K562 (cell line): ENCODE data around the gene MGAT1. TPM values are rescaled to one million over a fixed set of nuclear protein-coding genes. Genes with fewer than 3 reads are reported as not detected.

Experiments
- ELF4 ChIP-seq: fragments of 450-650 bp; formaldehyde crosslinking; IDR thresholded peaks from 2 replicates; pipeline ENCODE4 v1.4.0; 2022; ENCODE audit warnings: missing genetic modification characterization
- FOXK1 ChIP-seq: sonication (generic); formaldehyde crosslinking; IDR thresholded peaks from 2 replicates; pipeline ENCODE4 v1.8.0; 2022; ENCODE audit warnings: missing genetic modification reagents, mild to moderate bottlenecking, borderline replicate concordance
- ZNF134 ChIP-seq: fragments of 250-450 bp; sonication (Bioruptor Pico); conservative IDR thresholded peaks from 2 replicates; pipeline ENCODE4 v1.4.0; 2020
- polyA plus RNA-seq, 8 experiments: library from polyadenylated mRNA; depleted of rRNA in 4 of 8; stranded (reverse) in 5 of 8; unstranded in 3 of 8; fragments of >200 nt; fragmentation: Nextera tagmentation in 2 of 8; fragmentation: Illumina TruSeq in 1 of 8; extraction: Ambion mirVana in 2 of 8; extraction: Trizol in 1 of 8; gene quantifications; 2 replicates each; pipeline versions ENCODE4 v1.2.1 to v1.2.3, GENCODE V29; 2011 to 2014; ENCODE audit warnings: inconsistent platforms in 1 of 8, missing spikeins in 1 of 8
- total RNA-seq, 7 experiments: library from RNA; depleted of rRNA in 6 of 7; stranded (reverse); fragments of >200 nt in 6 of 7; fragmentation: Illumina TruSeq in 2 of 7; extraction: Trizol in 2 of 7; gene quantifications; 2 replicates each; pipeline versions ENCODE4 v1.2.1 to v1.2.3, GENCODE V29; 2011 to 2021; ENCODE audit warnings: low replicate concordance in 1 of 7
- TF ChIP-seq, protein P1 (sequence below), 2 experiments: fragments of 150-350 bp in 1 of 2; IDR thresholded peaks; 2 replicates each; pipeline ENCODE4 v1.6.1; 2012 to 2016; ENCODE audit warnings: low read depth in 2 of 2, low read length in 2 of 2, mild to moderate bottlenecking in 1 of 2, moderate library complexity in 1 of 2
- TF ChIP-seq, protein P2 (sequence below): fragments of 200-800 bp; sonication (Bioruptor generic); IDR thresholded peaks from 2 replicates; pipeline ENCODE4 v1.6.1; 2016; ENCODE audit warnings: missing genetic modification characterization, missing compliant biosample characterization
- TF ChIP-seq, protein P3 (sequence below), 2 experiments: fragments of 250-450 bp in 1 of 2; fragments of 450-650 bp in 1 of 2; sonication (Bioruptor Pico) in 1 of 2; IDR thresholded peaks; 2 replicates each; pipeline versions ENCODE4 v1.6.1 to v1.8.0; 2016 to 2021; ENCODE audit warnings: mild to moderate bottlenecking in 2 of 2, moderate library complexity in 2 of 2, missing compliant biosample characterization in 1 of 2, missing genetic modification characterization in 1 of 2
- TF ChIP-seq, protein P4 (sequence below): fragments of 450-650 bp; IDR thresholded peaks from 2 replicates; pipeline ENCODE4 v1.6.1; 2016; ENCODE audit warnings: mild to moderate bottlenecking

Gene MGAT1
- total and polyA plus RNA-seq, 9 of the 15 experiments (the other 6 are each of a cell fraction or from before 2014, with no cell fraction given) = 3.9 to 82.7 (median 44.5) TPM

DNA sequence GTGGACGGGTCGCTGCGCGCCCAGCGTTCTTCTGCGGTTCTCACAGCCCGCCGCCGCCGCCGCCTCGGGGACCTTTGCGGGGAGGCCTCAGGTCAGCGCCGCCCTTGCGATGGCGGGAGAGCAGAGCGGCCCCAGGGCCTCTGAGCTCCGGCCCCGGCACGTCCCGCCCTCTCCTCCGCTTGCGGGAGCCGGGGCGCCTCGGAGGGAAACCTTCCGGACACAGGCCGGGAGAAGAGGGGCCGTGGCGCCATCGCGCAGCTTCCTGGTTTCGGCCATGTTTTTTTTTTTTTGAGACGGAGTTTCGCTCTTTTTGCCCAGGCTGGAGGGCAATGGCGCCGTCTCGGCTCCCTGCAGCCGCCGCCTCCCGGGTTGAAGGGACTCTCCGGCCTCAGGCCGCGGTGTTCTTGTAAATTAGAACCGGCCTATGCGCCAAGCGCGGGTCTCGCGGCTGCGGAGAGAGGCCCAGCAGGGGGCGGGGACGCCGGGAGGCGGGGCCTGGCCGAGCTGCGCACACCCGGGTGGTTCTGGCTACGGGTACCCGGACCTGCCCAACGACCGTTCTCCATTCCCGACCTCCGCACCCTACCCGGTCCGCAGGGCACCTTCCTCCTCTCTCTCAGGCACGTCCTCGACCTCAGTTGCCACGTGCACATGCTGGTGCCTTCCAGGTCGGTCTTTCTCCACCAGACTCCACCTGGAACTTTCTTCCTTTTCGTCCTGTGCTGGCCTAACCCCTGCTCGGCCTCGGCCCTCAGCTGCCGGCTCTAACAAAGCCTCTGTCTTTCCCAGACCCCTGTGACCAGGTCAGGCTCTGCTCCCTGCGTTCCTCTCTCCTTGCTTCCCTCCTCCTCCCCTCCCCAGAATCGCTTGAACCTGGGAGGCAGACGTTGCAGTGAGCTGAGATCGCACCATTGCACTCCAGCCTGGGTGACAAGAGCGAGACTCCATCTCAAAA is 28.8 kb upstream of the MGAT1 start (continued):
- TF ChIP-seq, protein P1, sequence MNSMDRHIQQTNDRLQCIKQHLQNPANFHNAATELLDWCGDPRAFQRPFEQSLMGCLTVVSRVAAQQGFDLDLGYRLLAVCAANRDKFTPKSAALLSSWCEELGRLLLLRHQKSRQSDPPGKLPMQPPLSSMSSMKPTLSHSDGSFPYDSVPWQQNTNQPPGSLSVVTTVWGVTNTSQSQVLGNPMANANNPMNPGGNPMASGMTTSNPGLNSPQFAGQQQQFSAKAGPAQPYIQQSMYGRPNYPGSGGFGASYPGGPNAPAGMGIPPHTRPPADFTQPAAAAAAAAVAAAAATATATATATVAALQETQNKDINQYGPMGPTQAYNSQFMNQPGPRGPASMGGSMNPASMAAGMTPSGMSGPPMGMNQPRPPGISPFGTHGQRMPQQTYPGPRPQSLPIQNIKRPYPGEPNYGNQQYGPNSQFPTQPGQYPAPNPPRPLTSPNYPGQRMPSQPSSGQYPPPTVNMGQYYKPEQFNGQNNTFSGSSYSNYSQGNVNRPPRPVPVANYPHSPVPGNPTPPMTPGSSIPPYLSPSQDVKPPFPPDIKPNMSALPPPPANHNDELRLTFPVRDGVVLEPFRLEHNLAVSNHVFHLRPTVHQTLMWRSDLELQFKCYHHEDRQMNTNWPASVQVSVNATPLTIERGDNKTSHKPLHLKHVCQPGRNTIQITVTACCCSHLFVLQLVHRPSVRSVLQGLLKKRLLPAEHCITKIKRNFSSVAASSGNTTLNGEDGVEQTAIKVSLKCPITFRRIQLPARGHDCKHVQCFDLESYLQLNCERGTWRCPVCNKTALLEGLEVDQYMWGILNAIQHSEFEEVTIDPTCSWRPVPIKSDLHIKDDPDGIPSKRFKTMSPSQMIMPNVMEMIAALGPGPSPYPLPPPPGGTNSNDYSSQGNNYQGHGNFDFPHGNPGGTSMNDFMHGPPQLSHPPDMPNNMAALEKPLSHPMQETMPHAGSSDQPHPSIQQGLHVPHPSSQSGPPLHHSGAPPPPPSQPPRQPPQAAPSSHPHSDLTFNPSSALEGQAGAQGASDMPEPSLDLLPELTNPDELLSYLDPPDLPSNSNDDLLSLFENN (IDR thresholded peaks at IDR 0.05; ENCODE audit: low read depth in 2 of 2, low read length in 2 of 2) = 0 out of 4 replicates have a peak, but pooled peaks of 1 of the 2 experiments have one; percentile 31
- TF ChIP-seq ELF4 (CRISPR knock-in tag) (no peak), FOXK1 (CRISPR knock-in tag) (no peak), ZNF134 (CRISPR knock-in tag) (no peak)
- TF ChIP-seq, protein P2, sequence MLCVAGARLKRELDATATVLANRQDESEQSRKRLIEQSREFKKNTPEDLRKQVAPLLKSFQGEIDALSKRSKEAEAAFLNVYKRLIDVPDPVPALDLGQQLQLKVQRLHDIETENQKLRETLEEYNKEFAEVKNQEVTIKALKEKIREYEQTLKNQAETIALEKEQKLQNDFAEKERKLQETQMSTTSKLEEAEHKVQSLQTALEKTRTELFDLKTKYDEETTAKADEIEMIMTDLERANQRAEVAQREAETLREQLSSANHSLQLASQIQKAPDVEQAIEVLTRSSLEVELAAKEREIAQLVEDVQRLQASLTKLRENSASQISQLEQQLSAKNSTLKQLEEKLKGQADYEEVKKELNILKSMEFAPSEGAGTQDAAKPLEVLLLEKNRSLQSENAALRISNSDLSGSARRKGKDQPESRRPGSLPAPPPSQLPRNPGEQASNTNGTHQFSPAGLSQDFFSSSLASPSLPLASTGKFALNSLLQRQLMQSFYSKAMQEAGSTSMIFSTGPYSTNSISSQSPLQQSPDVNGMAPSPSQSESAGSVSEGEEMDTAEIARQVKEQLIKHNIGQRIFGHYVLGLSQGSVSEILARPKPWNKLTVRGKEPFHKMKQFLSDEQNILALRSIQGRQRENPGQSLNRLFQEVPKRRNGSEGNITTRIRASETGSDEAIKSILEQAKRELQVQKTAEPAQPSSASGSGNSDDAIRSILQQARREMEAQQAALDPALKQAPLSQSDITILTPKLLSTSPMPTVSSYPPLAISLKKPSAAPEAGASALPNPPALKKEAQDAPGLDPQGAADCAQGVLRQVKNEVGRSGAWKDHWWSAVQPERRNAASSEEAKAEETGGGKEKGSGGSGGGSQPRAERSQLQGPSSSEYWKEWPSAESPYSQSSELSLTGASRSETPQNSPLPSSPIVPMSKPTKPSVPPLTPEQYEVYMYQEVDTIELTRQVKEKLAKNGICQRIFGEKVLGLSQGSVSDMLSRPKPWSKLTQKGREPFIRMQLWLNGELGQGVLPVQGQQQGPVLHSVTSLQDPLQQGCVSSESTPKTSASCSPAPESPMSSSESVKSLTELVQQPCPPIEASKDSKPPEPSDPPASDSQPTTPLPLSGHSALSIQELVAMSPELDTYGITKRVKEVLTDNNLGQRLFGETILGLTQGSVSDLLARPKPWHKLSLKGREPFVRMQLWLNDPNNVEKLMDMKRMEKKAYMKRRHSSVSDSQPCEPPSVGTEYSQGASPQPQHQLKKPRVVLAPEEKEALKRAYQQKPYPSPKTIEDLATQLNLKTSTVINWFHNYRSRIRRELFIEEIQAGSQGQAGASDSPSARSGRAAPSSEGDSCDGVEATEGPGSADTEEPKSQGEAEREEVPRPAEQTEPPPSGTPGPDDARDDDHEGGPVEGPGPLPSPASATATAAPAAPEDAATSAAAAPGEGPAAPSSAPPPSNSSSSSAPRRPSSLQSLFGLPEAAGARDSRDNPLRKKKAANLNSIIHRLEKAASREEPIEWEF = no peak
- TF ChIP-seq, protein P3, sequence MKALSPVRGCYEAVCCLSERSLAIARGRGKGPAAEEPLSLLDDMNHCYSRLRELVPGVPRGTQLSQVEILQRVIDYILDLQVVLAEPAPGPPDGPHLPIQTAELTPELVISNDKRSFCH (CRISPR knock-in tag; IDR thresholded peaks at IDR 0.05) = no peak
- TF ChIP-seq, protein P3 (tag; IDR thresholded peaks at IDR 0.05) = 0 out of 2 replicates have a peak, but pooled peaks have one; percentile 35
- TF ChIP-seq, protein P4, sequence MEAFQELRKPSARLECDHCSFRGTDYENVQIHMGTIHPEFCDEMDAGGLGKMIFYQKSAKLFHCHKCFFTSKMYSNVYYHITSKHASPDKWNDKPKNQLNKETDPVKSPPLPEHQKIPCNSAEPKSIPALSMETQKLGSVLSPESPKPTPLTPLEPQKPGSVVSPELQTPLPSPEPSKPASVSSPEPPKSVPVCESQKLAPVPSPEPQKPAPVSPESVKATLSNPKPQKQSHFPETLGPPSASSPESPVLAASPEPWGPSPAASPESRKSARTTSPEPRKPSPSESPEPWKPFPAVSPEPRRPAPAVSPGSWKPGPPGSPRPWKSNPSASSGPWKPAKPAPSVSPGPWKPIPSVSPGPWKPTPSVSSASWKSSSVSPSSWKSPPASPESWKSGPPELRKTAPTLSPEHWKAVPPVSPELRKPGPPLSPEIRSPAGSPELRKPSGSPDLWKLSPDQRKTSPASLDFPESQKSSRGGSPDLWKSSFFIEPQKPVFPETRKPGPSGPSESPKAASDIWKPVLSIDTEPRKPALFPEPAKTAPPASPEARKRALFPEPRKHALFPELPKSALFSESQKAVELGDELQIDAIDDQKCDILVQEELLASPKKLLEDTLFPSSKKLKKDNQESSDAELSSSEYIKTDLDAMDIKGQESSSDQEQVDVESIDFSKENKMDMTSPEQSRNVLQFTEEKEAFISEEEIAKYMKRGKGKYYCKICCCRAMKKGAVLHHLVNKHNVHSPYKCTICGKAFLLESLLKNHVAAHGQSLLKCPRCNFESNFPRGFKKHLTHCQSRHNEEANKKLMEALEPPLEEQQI = no peak
